Measurements from ENCODE around the gene TAF5L.
"Not testable (repeated sequence)": the region's sequence is repeated elsewhere in the genome, so short reads cannot be mapped to it uniquely, and the experiment has no call there.

TAF5L gene

DNA sequence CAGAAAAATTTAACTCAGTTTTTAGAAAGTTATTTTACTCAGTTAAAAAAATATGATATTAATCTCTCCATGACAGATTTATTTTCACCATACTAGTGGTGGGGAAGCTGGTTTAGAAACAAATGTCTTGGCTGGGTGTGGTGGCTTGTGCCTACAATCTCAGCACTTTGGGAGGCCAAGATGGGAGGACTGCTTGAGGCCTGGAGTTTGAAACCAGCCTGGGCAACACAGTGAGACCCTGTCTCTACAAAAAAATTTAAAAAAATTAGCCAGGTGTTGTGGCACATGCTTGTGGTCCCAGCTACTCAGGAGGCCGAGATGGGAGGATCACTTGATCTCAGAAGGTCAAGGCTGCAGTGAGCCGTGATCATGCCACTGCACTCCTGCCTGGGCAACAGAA, 17.3 kb downstream of the TAF5L start:
- no peak for DNase-seq (ENCODE audit: low read depth in 3 of 3, low spot score in 1 of 3)

GRCh38 chr1:229607370-229607769, 18.6 kb downstream of the TAF5L start:
- no peak for DNase-seq (ENCODE audit: low read depth in 3 of 3, low spot score in 1 of 3)

GRCh38 chr1:229603371-229604005, 22.4 kb downstream of the TAF5L start:
- DNase-seq (ENCODE audit: low read depth in 3 of 3, low spot score in 1 of 3) = no peak

DNA sequence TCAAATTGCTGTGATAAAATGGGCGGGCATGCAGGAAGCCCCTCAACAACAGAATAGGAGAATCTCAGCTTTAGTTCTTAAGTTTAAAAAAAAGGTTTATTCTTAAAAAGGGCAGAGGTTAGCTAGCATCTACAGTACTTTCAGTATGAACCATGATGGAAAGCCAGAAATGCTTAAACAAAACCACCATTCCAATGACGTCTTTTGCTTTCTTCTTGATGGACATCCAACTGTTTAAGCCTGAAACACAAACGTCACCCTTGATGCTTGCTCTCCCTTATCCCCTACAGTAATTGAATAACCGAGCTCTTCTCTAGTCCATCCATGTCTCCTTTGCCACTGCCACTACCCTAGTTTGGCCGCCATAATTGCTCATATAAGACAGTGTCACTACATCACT, 25.7 kb downstream of the TAF5L start:
- no peak for DNase-seq (ENCODE audit: low read depth in 3 of 3, low spot score in 1 of 3)

- DNase-seq (ENCODE audit: low read depth in 3 of 3, low spot score in 1 of 3) = no peak
Observed at GRCh38 chr1:229599218-229599954, 26.5 kb downstream of the TAF5L start.

- no peak for DNase-seq (ENCODE audit: low read depth in 3 of 3, low spot score in 1 of 3)
Observed at GRCh38 chr1:229597877-229598276, 28.0 kb downstream of the TAF5L start.

- DNase-seq (ENCODE audit: low read depth in 3 of 3, low spot score in 1 of 3) = no peak
Observed at GRCh38 chr1:229596925-229597699, 28.8 kb downstream of the TAF5L start.

DNA sequence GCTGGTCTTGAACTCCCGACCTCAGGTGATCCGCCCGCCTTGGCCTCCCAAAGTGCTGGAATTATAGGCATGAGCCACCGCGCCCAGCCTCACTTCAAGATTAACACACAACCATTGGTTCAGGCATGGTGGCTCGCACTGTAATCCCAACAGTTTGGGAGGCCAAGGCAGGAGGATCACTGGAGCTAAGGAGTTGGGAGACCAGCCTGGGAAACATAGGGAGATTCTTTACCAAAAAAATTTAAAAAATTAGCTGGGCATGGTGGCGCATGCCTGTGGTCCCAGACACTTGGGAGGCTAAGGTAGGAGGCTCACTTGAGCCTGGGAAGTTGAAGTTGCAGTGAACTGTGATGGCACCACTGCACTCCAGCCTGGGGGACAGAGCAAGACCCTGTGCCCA, 30.0 kb downstream of the TAF5L start:
- not testable (repeated sequence) for DNase-seq (ENCODE audit: low read depth in 3 of 3, low spot score in 1 of 3)

DNA sequence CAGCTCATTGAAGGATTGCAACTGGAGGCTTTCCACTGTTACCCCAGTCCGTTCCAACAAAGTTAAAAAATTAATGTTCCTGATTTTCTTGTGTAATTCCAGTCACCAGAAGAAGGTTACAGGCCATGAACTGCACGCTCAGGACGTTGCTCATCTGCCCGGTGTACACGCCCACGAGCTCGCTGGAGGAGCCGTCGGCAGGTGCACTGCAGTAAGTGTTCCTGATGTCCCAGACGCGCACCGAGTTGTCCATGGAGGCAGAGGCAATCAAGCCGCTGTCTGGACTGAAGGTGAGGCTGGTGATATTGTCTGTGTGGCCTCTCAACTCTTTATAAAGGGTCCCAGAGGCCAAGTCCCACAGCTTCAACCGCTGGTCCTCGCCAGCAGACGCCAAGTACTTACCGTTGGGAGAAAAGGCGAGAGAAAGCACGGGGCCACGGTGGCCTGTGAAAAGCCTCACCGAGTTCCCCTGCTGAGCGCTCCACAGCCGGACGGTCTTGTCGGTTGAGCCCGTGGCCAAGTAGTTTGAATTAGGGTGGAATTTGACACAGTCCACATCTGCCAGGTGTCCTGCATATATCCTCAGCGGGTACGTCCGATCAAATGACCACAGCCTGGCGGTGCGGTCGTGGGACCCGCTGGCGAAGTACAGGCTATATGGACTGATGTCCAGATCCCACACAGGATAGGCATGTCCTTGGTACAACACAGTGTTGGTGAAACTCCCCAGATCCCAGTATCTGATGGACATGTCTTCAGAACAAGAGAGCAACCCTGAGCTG, 31.5 kb downstream of the TAF5L start:
- DNase-seq (ENCODE audit: low read depth in 3 of 3, low spot score in 1 of 3) = no peak

GRCh38 chr1:229593800-229594199, 32.1 kb downstream of the TAF5L start:
- DNase-seq (ENCODE audit: low read depth in 3 of 3, low spot score in 1 of 3) = no peak

DNA sequence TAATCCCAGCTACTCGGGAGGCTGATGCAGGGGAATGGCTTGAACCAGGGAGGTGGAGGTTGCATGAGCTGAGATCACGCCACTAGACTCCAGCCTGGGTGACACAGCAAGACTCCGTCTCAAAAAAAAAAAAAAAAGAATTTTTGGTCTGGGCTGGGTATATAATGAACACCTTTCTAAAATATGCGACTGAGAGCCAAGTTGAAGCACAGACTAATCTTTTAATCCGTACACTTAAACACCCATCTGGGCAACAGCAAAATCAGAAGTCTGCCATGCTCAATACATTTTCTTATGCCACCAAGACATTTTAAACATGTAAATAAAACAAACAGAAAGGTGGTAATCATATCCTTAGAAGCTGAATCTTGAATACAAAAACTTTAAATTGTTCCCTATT, 35.8 kb downstream of the TAF5L start:
- DNase-seq (ENCODE audit: low read depth in 3 of 3, low spot score in 1 of 3) = no peak

DNA sequence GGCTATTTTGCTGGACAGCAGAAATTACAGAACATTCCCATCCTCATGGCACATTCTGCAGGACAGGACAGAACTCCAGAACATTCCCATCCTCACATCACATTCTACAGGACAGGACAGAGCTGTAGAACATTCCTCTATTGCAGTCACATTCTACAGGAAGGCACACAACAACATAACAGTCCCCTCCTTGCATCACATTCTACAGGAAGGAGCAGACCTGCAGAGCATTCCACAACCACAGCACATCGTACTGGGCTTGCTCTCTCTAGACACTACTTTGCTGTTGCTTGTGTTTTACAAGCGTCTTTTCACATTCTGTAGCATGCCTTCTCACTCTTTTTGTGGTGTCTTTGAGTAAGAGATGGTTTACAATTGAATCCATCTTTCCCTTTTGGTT, 40.6 kb downstream of the TAF5L start:
- DNase-seq (ENCODE audit: low read depth in 3 of 3, low spot score in 1 of 3) = no peak

GRCh38 chr1:229582715-229583114, 43.2 kb downstream of the TAF5L start:
- DNase-seq (ENCODE audit: low read depth in 3 of 3, low spot score in 1 of 3) = no peak

DNA sequence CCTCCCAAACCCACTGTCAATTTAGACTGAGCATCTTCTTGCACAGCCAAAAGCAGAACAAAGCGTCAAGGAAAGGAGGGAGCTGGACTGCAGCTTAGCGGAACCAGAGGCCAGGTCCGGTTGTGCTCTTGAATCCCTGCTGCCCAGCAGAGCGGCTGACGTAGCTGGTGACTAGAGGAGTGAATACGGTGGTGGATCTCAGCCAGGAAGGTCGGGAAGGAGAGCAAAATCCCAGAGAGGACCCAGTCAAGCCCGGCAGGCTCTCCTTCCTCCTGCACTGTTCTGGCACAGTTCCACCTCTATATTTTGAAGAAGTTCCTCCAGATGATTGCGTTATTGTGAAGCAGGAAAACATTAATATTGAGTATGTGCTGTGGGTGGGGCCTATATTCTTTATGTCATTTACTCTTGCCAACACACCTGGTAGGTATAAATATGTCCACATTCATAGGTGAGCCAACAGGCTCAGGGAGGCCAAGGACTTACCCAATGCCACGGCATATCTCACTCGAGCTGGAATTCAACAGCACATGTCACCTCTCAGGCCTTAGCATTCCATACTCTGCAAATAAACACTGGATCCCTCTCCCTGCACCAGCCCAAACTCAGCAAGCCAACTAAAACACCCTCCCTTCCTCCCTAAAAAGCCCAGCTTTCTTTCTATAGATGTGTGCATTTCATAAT, 43.8 kb downstream of the TAF5L start:
- no peak for DNase-seq (ENCODE audit: low read depth in 3 of 3, low spot score in 1 of 3)

DNA sequence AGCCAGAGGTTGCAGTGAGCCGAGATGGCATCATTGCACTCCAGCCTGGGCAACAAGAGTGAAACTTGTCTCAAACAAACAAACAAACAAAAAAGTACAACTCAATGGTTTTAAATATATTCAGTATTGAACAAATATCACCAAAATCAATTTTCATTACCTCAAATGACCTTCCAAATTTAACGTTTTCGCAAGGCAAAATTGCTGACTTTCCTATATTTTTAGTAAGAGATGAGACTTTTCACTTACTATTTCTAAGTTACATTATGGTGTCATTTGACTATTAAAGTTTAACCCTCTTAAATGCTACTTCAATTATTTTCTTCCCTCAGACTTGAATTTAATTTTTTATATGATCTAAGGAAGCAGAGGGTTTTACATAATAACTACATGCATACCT, 44.4 kb downstream of the TAF5L start:
- no peak for DNase-seq (ENCODE audit: low read depth in 3 of 3, low spot score in 1 of 3)

DNA sequence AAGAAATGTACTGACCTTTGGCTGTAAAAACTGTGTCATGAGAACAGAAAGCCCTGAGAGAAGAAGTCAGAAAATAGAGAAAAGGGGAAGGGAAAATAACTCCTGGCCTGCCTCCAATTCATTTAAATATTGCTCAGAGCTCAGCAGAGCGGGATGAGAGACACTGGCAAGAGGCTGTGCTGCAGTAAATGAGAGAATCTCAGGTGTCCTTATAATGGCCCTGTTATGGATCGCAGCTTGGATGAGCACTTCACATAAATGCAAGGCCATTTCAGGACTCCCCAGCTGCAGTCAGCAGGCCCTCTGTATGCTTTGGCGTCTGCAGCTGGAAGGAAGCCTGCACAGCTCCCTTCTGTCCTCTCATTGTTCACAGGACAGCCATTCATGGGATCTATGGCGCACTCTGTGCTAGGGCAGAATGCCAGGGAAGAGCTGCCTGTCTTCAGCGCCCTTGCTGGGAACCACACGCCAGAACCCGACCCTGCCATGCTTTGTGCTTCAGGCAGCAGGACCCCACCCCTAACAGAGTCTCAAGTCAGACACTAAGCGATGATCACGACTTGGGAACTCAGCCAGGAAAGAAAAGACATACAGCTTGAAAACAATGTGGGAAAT, 46.8 kb downstream of the TAF5L start:
- DNase-seq (ENCODE audit: low read depth in 3 of 3, low spot score in 1 of 3) = no peak

DNA sequence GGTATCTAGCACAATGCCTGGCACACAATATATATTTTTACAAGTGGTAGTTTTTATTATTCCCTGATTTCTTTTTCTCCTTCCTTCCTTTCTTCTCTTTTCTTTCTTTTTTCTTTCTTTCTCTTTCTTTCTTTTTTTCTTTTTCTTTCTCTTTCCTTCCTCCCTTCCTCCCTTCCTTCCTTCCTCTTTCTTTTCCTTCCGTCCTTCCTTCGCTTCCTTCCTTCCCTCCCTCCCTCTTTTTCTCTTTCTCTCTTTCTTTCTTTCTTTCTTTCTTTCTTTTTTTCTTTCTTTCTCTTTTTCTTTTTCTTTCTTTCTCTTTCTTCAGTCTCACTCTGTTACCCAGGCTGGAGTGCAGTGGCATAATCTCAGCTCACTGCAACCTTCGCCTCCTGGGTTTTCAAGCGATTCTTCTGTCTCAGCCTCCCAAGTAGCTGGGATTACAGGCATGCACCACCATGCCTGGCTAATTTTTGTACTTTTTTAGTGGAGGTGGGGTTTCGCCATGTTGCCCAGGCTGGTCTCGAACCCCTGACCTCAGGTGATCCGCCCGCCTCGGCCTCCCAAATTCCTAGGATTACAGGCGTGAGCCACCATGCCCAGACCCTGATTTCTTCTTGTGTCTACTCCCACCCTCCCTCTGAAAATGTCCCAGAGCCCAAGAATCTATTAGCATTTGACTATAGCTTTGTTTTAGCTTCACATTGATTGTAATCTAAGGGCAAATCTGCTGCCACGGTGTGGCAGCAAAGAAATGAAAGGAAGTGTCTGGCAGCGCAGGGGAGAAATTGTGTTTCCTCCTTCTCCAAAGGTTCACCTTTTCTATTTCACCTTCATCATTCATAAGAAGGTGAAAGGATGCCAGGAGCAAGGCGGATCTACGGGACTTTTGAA, 47.5 kb downstream of the TAF5L start:
- DNase-seq (ENCODE audit: low read depth in 3 of 3, low spot score in 1 of 3) = no peak

DNA sequence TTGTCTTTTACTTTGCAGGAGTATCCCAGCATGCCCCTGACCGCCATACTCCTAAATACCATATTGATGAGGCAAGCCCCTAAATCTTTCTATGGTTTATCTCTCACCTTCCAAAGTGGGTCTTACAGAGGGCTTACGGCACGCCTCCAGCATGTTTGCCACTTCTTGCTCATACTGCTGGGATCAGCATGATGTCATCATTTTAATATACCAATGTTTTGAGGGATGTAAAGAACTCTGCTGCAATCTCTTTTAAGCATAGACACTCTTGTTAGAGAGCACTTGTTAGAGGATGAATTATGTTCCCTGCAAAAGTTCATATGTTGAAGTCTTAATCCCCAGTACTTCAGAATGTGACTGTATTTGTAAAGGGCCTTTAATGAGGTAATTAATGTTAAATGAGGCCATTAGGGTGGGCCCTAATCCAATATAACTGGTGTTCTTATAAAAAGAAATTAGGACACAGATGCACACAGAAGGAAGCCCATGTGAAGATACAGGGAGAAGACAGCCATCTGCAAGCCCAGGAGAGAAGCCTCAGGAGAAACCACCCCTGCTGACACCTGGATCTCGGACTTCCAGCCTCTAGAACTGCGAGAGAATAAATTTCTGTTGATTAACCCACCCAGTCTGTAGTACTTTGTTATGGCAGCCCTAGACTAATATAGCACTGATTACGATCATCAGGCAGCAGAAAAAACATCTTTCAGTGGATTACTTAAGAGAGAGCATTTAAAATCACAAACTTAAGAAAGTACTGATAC, 51.1 kb downstream of the TAF5L start:
- DNase-seq (ENCODE audit: low read depth in 3 of 3, low spot score in 1 of 3) = no peak

GRCh38 chr1:229572286-229572685, 53.6 kb downstream of the TAF5L start:
- no peak for DNase-seq (ENCODE audit: low read depth in 3 of 3, low spot score in 1 of 3)
